ENCODE data around the gene CTRB2. TPM values are rescaled to one million over a fixed set of nuclear protein-coding genes. Genes with fewer than 3 reads are reported as not detected.
A peak's percentile ranks its signal among the peaks of the same experiment; 100 is the strongest.
"Not testable (repeated sequence)": the region's sequence is repeated elsewhere in the genome, so short reads cannot be mapped to it uniquely, and the experiment has no call there.

Gene CTRB2
- total and polyA plus RNA-seq, 4 donors, result 0.09 to 0.33 TPM; not detected in 2

DNA sequence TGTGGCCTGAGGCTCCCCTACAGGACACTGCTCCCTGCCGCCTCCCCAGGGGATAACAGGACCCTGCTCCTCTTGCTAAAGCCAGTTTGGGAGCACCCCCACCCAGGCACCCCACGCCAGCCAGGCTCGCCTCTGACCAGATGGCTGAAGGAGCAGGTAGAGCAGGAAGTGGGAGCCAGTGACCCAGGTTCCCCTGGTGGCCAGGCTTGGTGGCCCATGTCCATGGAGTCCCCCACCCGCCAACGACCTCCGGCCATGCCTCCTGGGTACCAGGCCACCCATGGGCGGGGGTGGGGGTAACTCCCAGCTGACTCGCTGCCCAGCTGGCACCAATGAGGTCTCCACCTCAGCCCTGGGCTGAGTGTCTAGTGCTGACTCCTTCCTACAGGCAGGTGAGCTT is 34.5 kb upstream of the CTRB2 start:
- no peak overlapping the region for H3K4me3 ChIP-seq (ENCODE audit: low read depth in 1 of 3, low read length in 3 of 3)
- WGBS, result 81% methylated on average over 8 of the region's 8 CpGs
- no peak for DNase-seq (ENCODE audit: low spot score)
- H3K4me1 ChIP-seq (ENCODE audit: control insufficient read depth in 4 of 4, insufficient read depth in 4 of 4, low read length in 3 of 4), result peaks cover 3 to 22% (median 15%) of the 10 kb centered on the region in 4 donors
- H3K9ac ChIP-seq (ENCODE audit: low read depth in 1 of 2, low read length in 2 of 2), result no peak overlapping the region
- H3K9me3 ChIP-seq (ENCODE audit: control insufficient read depth in 4 of 4, low read length in 3 of 4), result no peaks in the 10 kb centered on the region
- H3K27me3 ChIP-seq (ENCODE audit: control insufficient read depth in 4 of 4, insufficient read depth in 4 of 4, low read length in 3 of 4), result no peaks in the 10 kb centered on the region
- no peak for TF ChIP-seq TAF1 (conservative IDR thresholded peaks at IDR 0.05)
- TF ChIP-seq EGR1 (IDR thresholded peaks at IDR 0.05; ENCODE audit: low read depth in 2 of 2), result no peak
- no peak for TF ChIP-seq RAD21 (IDR thresholded peaks at IDR 0.05)
- no peak for TF ChIP-seq YY1 (IDR thresholded peaks at IDR 0.05)
- H3K27ac ChIP-seq (ENCODE audit: low read depth in 1 of 2, low read length in 2 of 2), result no peak overlapping the region
- peaks cover 8 to 20% (median 9%) of the 10 kb centered on the region in 4 donors for H3K36me3 ChIP-seq (ENCODE audit: control insufficient read depth in 4 of 4, insufficient read depth in 3 of 4, low read depth in 1 of 4, low read length in 3 of 4)

DNA sequence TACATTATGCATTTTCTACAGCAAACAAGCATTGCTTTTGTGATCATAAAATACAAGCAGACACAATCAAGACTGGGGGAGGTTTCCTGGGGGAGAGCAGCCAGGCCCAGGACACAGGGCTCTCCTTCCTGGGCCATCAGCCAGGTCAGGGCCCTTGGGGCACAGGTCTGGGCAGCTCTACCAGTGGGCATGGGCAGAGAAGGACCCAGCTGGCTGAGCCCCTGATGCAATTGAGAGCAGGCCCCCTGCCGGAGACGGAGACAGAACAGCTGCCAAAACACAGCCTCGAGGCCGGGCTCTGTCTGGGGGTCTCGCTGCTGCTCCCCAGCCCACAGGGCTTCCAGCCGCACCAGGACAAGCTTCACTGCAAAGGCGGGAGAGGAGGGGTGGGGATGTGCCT is 33.7 kb upstream of the CTRB2 start:
- H3K4me1 ChIP-seq (ENCODE audit: control insufficient read depth in 4 of 4, insufficient read depth in 4 of 4, low read length in 3 of 4), result peaks cover 0 to 18% (median 12%) of the 10 kb centered on the region in 4 donors
- H3K36me3 ChIP-seq (ENCODE audit: control insufficient read depth in 4 of 4, insufficient read depth in 3 of 4, low read depth in 1 of 4, low read length in 3 of 4), result peaks cover 8 to 27% (median 12%) of the 10 kb centered on the region in 4 donors
- 91% methylated on average over 7 of the region's 7 CpGs for WGBS
- not testable (repeated sequence) for H3K9me3 ChIP-seq (ENCODE audit: control insufficient read depth in 4 of 4, low read length in 3 of 4); H3K27me3 ChIP-seq (ENCODE audit: control insufficient read depth in 4 of 4, insufficient read depth in 4 of 4, low read length in 3 of 4); DNase-seq (ENCODE audit: low spot score); H3K4me3 ChIP-seq (ENCODE audit: low read depth in 1 of 3, low read length in 3 of 3); H3K9ac ChIP-seq (ENCODE audit: low read depth in 1 of 2, low read length in 2 of 2); H3K27ac ChIP-seq (ENCODE audit: low read depth in 1 of 2, low read length in 2 of 2)

DNA sequence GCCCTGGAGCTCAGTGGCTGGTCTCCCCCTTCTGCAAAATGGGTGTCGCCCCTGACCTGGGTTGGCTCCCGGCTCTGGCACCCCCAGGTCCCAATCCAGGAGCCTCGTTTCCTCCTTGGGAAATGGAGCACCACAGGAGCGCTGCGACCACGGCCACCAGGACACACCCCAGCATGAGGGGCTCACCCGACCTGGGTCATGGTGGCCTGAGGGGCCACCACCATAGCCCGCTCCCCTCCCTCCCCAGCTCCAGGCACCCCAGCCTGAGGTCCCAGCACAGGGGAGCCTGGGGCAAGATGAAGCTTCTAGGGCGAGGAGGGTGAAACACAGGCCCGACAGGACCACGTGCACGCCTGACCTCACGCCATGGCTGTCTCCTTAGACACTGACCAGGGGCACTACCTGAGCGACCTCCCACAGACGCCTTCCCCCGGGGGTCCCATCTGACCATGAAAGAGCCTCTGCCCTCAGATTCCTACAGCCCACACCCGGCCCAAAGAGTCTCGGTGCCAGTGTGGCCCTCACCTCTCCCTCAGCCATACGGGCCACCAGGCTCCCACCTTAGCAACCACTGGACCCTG is 32.7 kb upstream of the CTRB2 start:
- no peak for TF ChIP-seq HNF4G (IDR thresholded peaks at IDR 0.05)
- TF ChIP-seq SP1 (IDR thresholded peaks at IDR 0.05), result no peak
- no peak for TF ChIP-seq RAD21 (IDR thresholded peaks at IDR 0.05)
- no peak for TF ChIP-seq TAF1 (conservative IDR thresholded peaks at IDR 0.05)
- Histone ChIP-seq H3K36me3 (ENCODE audit: control insufficient read depth in 4 of 4, insufficient read depth in 3 of 4, low read depth in 1 of 4, low read length in 3 of 4) (peaks cover 8 to 35% (median 18%) of the 10 kb centered on the region in 4 donors), H3K9me3 (ENCODE audit: control insufficient read depth in 4 of 4, low read length in 3 of 4) (no peaks in the 10 kb centered on the region), H3K4me3 (ENCODE audit: low read depth in 1 of 3, low read length in 3 of 3) (no peak overlapping the region), H3K27me3 (ENCODE audit: control insufficient read depth in 4 of 4, insufficient read depth in 4 of 4, low read length in 3 of 4) (no peaks in the 10 kb centered on the region), H3K27ac (ENCODE audit: low read depth in 1 of 2, low read length in 2 of 2) (peak overlapping the region in 1 of 2 donors; percentile 7), H3K4me1 (ENCODE audit: control insufficient read depth in 4 of 4, insufficient read depth in 4 of 4, low read length in 3 of 4) (peaks cover 0 to 10% (median 4%) of the 10 kb centered on the region in 4 donors), H3K9ac (ENCODE audit: low read depth in 1 of 2, low read length in 2 of 2) (no peak overlapping the region)
- 92% methylated on average over 19 of the region's 19 CpGs for WGBS
- no peak for DNase-seq (ENCODE audit: low spot score)

DNA sequence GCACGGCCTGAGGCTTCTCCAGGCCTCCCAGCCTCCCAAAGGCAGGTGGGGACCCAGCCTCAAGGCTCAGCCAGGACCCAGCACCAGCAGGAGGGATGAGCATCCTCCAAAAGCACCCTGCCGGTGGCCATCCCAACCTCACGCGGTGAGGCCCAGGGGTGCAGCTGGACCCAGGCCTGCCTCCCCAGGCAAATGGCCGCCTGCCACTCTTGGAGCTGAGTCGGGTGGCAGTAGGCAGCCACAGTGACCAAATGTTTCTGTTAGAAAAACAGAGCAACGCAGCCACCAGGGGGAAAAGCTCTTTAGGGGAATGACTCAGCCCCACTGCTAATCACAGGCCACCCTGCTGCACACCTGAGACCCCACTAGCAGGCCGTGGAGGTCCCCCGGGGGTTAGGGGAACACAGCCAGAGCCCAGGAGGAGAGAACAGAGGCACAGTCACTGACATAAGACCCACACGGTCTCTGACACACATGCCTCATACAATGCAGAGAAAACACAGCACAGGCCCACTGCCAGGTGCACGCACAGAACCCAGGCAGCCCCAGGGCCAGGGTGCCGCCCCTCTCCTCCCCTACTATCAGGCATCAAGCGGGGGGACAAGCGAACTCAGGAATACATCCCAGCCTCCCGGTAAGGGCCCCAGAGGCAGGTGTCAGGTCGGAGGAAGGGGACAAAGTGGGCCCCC is 32.0 kb upstream of the CTRB2 start:
- WGBS, result 80% methylated on average over 16 of the region's 16 CpGs
- peaks cover 0 to 10% (median 1%) of the 10 kb centered on the region in 4 donors for H3K4me1 ChIP-seq (ENCODE audit: control insufficient read depth in 4 of 4, insufficient read depth in 4 of 4, low read length in 3 of 4)
- peak overlapping the region; percentile 44 to 65 for H3K27ac ChIP-seq (ENCODE audit: low read depth in 1 of 2, low read length in 2 of 2)
- TF ChIP-seq JUND (IDR thresholded peaks at IDR 0.05) (no peak), RXRA (IDR thresholded peaks at IDR 0.05) (no peak), SP1 (IDR thresholded peaks at IDR 0.05) (no peak), HNF4A (conservative IDR thresholded peaks at IDR 0.05) (no peak), EGR1 (IDR thresholded peaks at IDR 0.05; ENCODE audit: low read depth in 2 of 2) (no peak), FOXA2 (IDR thresholded peaks at IDR 0.05) (no peak), GABPA (IDR thresholded peaks at IDR 0.05 in 1 of 2, conservative IDR thresholded peaks at IDR 0.05 in 1 of 2) (no peak), NR2F2 (IDR thresholded peaks at IDR 0.05) (no peak), HNF4G (IDR thresholded peaks at IDR 0.05) (no peak), RAD21 (IDR thresholded peaks at IDR 0.05) (no peak), YY1 (IDR thresholded peaks at IDR 0.05) (no peak), FOXA1 (IDR thresholded peaks at IDR 0.05) (no peak)
- TF ChIP-seq, protein P1, sequence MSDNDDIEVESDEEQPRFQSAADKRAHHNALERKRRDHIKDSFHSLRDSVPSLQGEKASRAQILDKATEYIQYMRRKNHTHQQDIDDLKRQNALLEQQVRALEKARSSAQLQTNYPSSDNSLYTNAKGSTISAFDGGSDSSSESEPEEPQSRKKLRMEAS (IDR thresholded peaks at IDR 0.05), result no peak
- TF ChIP-seq, protein P2, sequence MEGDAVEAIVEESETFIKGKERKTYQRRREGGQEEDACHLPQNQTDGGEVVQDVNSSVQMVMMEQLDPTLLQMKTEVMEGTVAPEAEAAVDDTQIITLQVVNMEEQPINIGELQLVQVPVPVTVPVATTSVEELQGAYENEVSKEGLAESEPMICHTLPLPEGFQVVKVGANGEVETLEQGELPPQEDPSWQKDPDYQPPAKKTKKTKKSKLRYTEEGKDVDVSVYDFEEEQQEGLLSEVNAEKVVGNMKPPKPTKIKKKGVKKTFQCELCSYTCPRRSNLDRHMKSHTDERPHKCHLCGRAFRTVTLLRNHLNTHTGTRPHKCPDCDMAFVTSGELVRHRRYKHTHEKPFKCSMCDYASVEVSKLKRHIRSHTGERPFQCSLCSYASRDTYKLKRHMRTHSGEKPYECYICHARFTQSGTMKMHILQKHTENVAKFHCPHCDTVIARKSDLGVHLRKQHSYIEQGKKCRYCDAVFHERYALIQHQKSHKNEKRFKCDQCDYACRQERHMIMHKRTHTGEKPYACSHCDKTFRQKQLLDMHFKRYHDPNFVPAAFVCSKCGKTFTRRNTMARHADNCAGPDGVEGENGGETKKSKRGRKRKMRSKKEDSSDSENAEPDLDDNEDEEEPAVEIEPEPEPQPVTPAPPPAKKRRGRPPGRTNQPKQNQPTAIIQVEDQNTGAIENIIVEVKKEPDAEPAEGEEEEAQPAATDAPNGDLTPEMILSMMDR (IDR thresholded peaks at IDR 0.05; ENCODE audit: low read depth, low read length, missing input control), result no peak
- TF ChIP-seq, protein P3, sequence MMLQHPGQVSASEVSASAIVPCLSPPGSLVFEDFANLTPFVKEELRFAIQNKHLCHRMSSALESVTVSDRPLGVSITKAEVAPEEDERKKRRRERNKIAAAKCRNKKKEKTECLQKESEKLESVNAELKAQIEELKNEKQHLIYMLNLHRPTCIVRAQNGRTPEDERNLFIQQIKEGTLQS (IDR thresholded peaks at IDR 0.05), result no peak
- TF ChIP-seq, protein P4, sequence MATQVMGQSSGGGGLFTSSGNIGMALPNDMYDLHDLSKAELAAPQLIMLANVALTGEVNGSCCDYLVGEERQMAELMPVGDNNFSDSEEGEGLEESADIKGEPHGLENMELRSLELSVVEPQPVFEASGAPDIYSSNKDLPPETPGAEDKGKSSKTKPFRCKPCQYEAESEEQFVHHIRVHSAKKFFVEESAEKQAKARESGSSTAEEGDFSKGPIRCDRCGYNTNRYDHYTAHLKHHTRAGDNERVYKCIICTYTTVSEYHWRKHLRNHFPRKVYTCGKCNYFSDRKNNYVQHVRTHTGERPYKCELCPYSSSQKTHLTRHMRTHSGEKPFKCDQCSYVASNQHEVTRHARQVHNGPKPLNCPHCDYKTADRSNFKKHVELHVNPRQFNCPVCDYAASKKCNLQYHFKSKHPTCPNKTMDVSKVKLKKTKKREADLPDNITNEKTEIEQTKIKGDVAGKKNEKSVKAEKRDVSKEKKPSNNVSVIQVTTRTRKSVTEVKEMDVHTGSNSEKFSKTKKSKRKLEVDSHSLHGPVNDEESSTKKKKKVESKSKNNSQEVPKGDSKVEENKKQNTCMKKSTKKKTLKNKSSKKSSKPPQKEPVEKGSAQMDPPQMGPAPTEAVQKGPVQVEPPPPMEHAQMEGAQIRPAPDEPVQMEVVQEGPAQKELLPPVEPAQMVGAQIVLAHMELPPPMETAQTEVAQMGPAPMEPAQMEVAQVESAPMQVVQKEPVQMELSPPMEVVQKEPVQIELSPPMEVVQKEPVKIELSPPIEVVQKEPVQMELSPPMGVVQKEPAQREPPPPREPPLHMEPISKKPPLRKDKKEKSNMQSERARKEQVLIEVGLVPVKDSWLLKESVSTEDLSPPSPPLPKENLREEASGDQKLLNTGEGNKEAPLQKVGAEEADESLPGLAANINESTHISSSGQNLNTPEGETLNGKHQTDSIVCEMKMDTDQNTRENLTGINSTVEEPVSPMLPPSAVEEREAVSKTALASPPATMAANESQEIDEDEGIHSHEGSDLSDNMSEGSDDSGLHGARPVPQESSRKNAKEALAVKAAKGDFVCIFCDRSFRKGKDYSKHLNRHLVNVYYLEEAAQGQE (IDR thresholded peaks at IDR 0.05), result no peak
- H3K36me3 ChIP-seq (ENCODE audit: control insufficient read depth in 4 of 4, insufficient read depth in 3 of 4, low read depth in 1 of 4, low read length in 3 of 4), result peaks cover 8 to 35% (median 18%) of the 10 kb centered on the region in 4 donors
- H3K4me3 ChIP-seq (ENCODE audit: low read depth in 1 of 3, low read length in 3 of 3), result no peak overlapping the region
- DNase-seq (ENCODE audit: low spot score), result no peak
- H3K27me3 ChIP-seq (ENCODE audit: control insufficient read depth in 4 of 4, insufficient read depth in 4 of 4, low read length in 3 of 4), result no peaks in the 10 kb centered on the region
- H3K9ac ChIP-seq (ENCODE audit: low read depth in 1 of 2, low read length in 2 of 2), result no peak overlapping the region
- no peaks in the 10 kb centered on the region for H3K9me3 ChIP-seq (ENCODE audit: control insufficient read depth in 4 of 4, low read length in 3 of 4)

All from liver (tissue), 9 donors.